GM19025 (cell line): ENCODE results near the gene MTHFD1L.

ENCODE experiments used
- ATAC-seq: cut with Tn5 transposase; IDR thresholded peaks from one replicate; pipeline ENCODE4 v1.9.1; 2021; ENCODE audit warnings: mild to moderate bottlenecking, low read depth, moderate library complexity; ENCODE audit not compliant: unreplicated experiment

The MTHFD1L gene

GRCh38 chr6:150930841-150931240 is 65.3 kb downstream of the MTHFD1L start:
- no peak for ATAC-seq

GRCh38 chr6:150931405-150931804 is 65.9 kb downstream of the MTHFD1L start:
- no peak for ATAC-seq

GRCh38 chr6:150932996-150933395 is 67.5 kb downstream of the MTHFD1L start:
- ATAC-seq: no peak

- no peak for ATAC-seq
These were observed 68.9 kb downstream of the MTHFD1L start for GRCh38 chr6:150934380-150934779.

GRCh38 chr6:150936021-150936555 is 70.6 kb downstream of the MTHFD1L start:
- no peak for ATAC-seq

GRCh38 chr6:150937132-150937906 is 71.8 kb downstream of the MTHFD1L start:
- ATAC-seq: no peak

GRCh38 chr6:150939399-150939798 is 73.9 kb downstream of the MTHFD1L start:
- ATAC-seq: no peak

- no peak for ATAC-seq
These were observed 75.4 kb downstream of the MTHFD1L start for GRCh38 chr6:150940941-150941340.

GRCh38 chr6:150949526-150949925 is 84.0 kb downstream of the MTHFD1L start:
- ATAC-seq: no peak

- ATAC-seq: no peak
These were observed 88.3 kb downstream of the MTHFD1L start for GRCh38 chr6:150953851-150954250.

GRCh38 chr6:150959166-150959565 is 93.7 kb downstream of the MTHFD1L start:
- ATAC-seq: no peak

GRCh38 chr6:150962436-150962835 is 96.9 kb downstream of the MTHFD1L start:
- ATAC-seq: no peak

- ATAC-seq: no peak
These were observed 99.3 kb downstream of the MTHFD1L start for GRCh38 chr6:150964765-150965164.

- ATAC-seq: no peak
These were observed 101.3 kb downstream of the MTHFD1L start for GRCh38 chr6:150966786-150967185.

- ATAC-seq: no peak
These were observed 101.9 kb downstream of the MTHFD1L start for GRCh38 chr6:150967381-150967780.

GRCh38 chr6:150967910-150968309 is 102.4 kb downstream of the MTHFD1L start:
- ATAC-seq: no peak

GRCh38 chr6:150969901-150970300 is 104.4 kb downstream of the MTHFD1L start:
- no peak for ATAC-seq

- ATAC-seq: no peak
These were observed 105.7 kb downstream of the MTHFD1L start for GRCh38 chr6:150971219-150971618.

GRCh38 chr6:150975136-150975535 is 109.6 kb downstream of the MTHFD1L start:
- no peak for ATAC-seq

GRCh38 chr6:150977281-150977680 is 111.8 kb downstream of the MTHFD1L start:
- no peak for ATAC-seq

- no peak for ATAC-seq
These were observed 113.1 kb downstream of the MTHFD1L start for GRCh38 chr6:150978624-150979023.

- ATAC-seq: no peak
These were observed 114.4 kb downstream of the MTHFD1L start for GRCh38 chr6:150979826-150980350.
